ENCODE results near the gene HOXA13.

DNA sequence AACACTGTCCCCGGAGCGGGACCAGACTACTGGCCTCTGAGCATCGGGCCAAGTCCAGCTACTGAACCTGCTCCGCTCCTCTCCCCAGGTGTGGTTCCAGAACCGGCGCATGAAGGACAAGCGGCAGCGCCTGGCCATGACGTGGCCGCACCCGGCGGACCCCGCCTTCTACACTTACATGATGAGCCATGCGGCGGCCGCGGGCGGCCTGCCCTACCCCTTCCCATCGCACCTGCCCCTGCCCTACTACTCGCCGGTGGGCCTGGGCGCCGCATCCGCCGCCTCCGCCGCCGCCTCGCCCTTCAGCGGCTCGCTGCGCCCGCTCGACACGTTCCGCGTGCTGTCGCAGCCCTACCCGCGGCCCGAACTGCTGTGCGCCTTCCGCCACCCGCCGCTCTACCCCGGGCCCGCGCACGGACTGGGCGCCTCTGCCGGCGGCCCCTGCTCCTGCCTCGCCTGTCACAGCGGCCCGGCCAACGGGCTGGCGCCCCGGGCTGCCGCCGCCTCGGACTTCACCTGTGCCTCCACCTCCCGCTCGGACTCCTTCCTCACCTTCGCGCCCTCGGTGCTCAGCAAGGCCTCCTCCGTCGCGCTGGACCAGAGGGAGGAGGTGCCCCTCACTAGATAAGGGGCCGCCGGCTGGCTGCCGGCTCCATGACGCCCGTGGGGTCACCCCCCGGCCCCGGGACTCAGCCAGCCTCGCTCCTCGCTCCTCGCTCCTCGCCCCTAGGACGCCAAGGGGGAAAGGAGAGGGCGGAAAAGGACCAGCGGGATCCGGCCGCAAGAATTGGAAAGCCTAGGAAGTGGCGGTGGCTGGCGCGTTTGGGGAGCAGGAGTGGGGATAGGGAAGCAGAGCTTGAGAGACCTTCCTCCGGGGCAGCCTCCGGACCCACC is 46.2 kb upstream of the HOXA13 start:
- TF ChIP-seq, protein P1, sequence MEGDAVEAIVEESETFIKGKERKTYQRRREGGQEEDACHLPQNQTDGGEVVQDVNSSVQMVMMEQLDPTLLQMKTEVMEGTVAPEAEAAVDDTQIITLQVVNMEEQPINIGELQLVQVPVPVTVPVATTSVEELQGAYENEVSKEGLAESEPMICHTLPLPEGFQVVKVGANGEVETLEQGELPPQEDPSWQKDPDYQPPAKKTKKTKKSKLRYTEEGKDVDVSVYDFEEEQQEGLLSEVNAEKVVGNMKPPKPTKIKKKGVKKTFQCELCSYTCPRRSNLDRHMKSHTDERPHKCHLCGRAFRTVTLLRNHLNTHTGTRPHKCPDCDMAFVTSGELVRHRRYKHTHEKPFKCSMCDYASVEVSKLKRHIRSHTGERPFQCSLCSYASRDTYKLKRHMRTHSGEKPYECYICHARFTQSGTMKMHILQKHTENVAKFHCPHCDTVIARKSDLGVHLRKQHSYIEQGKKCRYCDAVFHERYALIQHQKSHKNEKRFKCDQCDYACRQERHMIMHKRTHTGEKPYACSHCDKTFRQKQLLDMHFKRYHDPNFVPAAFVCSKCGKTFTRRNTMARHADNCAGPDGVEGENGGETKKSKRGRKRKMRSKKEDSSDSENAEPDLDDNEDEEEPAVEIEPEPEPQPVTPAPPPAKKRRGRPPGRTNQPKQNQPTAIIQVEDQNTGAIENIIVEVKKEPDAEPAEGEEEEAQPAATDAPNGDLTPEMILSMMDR (IDR thresholded peaks at IDR 0.05): no peak
- TF ChIP-seq EP300 (IDR thresholded peaks at IDR 0.05): no peak
